IMR-90 (cell line): ENCODE data around the gene TPPP. TPM values are rescaled to one million over a fixed set of nuclear protein-coding genes. Genes with fewer than 3 reads are reported as not detected.
A peak's percentile ranks its signal among the peaks of the same experiment; 100 is the strongest.

Experiments
- ATAC-seq: fragments of 200-7000 bp; cut with Tn5 transposase; 2 replicates; pipeline ENCODE4 v1.9.1; 2020; ENCODE audit warnings: low read depth, mild to moderate bottlenecking, moderate library complexity
- BruUV-seq: library from RNA; stranded (reverse); fragments of 400-500 nt; replicated peaks from 2 replicates; lab custom pipeline; 2021; lab: Mats Ljungman, UMichigan
- CTCF ChIA-PET: fragments of 300-600 bp; formaldehyde crosslinking; extraction: SDS; loops from one replicate; lab custom pipeline; 2021; ENCODE audit warnings: antibody characterized with exemption; lab: Yijun Ruan, JAX
- POLR2A ChIA-PET: fragments of 300-600 bp; sonication (Branson Sonifier 250); formaldehyde crosslinking; loops from one replicate; lab custom pipeline; 2022; ENCODE audit warnings: antibody characterized with exemption; ENCODE audit not compliant: unreplicated experiment; lab: Charles Lee
- DNase-seq: peaks from one replicate; pipeline ENCODE4 v3.0.0; 2013
- H2AFZ ChIP-seq: replicated peaks from 2 replicates; pipeline ENCODE3; 2013; ENCODE audit warnings: low read length, mild to moderate bottlenecking; ENCODE audit not compliant: poor library complexity
- H2AK5ac ChIP-seq: 2 replicates; pipeline ENCODE4 v1.6.1; 2013; ENCODE audit warnings: low read depth, low read length, inconsistent platforms
- H2AK9ac ChIP-seq: replicated peaks from 2 replicates; pipeline ENCODE3; 2013; ENCODE audit warnings: mild to moderate bottlenecking, low read depth, low read length, moderate library complexity; ENCODE audit not compliant: poor library complexity
- H2BK120ac ChIP-seq: 2 replicates; pipeline ENCODE4 v1.6.1; 2013; ENCODE audit warnings: low read depth, low read length, inconsistent platforms
- H2BK15ac ChIP-seq: 3 replicates; pipeline ENCODE4 v1.6.1; 2013; ENCODE audit warnings: low read depth, low read length, inconsistent platforms
- H2BK20ac ChIP-seq: 2 replicates; pipeline ENCODE4 v1.6.1; 2013; ENCODE audit warnings: low read depth, mild to moderate bottlenecking, inconsistent platforms, low read length, moderate library complexity
- H2BK5ac ChIP-seq: 2 replicates; pipeline ENCODE4 v1.6.1; 2013; ENCODE audit warnings: mild to moderate bottlenecking, low read depth, low read length, inconsistent platforms; ENCODE audit not compliant: poor library complexity, severe bottlenecking
- H3K14ac ChIP-seq: replicated peaks from 2 replicates; pipeline ENCODE4 v1.6.1; 2013; ENCODE audit warnings: low read depth, low read length, inconsistent platforms
- H3K18ac ChIP-seq: 2 replicates; pipeline ENCODE4 v1.6.1; 2013; ENCODE audit warnings: low read depth, low read length, control low read depth
- H3K23ac ChIP-seq: 2 replicates; pipeline ENCODE4 v1.6.1; 2013; ENCODE audit warnings: low read depth, low read length, inconsistent platforms
- H3K27ac ChIP-seq: 2 replicates; pipeline ENCODE4 v1.5.1; 2013; ENCODE audit warnings: mild to moderate bottlenecking, control low read depth, low read length; ENCODE audit not compliant: insufficient read depth
- H3K27me3 ChIP-seq: 2 replicates; pipeline ENCODE4 v1.6.1; 2013; ENCODE audit warnings: low read length; ENCODE audit not compliant: control insufficient read depth, insufficient read depth
- H3K36me3 ChIP-seq: 2 replicates; pipeline ENCODE4 v1.6.1; 2013; ENCODE audit warnings: low read length, mixed read lengths; ENCODE audit not compliant: control insufficient read depth, insufficient read depth
- H3K4ac ChIP-seq: 2 replicates; pipeline ENCODE4 v1.6.1; 2013; ENCODE audit warnings: low read depth, low read length, inconsistent platforms
- H3K4me1 ChIP-seq: 2 replicates; pipeline ENCODE4 v1.6.1; 2013; ENCODE audit warnings: low read length, mixed read lengths; ENCODE audit not compliant: control insufficient read depth, insufficient read depth
- H3K4me2 ChIP-seq: 2 replicates; pipeline ENCODE4 v1.6.1; 2013; ENCODE audit warnings: low read depth, mild to moderate bottlenecking, control low read depth, low read length, moderate library complexity
- H3K4me3 ChIP-seq: 2 replicates; pipeline ENCODE4 v1.5.1; 2013; ENCODE audit warnings: low read depth, mild to moderate bottlenecking, control low read depth, low read length, moderate library complexity; ENCODE audit not compliant: insufficient read depth
- H3K56ac ChIP-seq: 2 replicates; pipeline ENCODE4 v1.6.1; 2013; ENCODE audit warnings: low read length, inconsistent platforms; ENCODE audit not compliant: insufficient read depth; ENCODE audit errors: extremely low read depth
- H3K79me1 ChIP-seq, 2 experiments: 2 replicates each; pipeline ENCODE4 v1.6.1; 2013; ENCODE audit warnings: low read length in 2 of 2, inconsistent platforms in 1 of 2, low read depth in 1 of 2
- H3K9ac ChIP-seq: 2 replicates; pipeline ENCODE4 v1.6.1; 2013; ENCODE audit warnings: low read depth, low read length, control low read depth
- H3K9me1 ChIP-seq: 2 replicates; pipeline ENCODE4 v1.6.1; 2013; ENCODE audit warnings: low read length, inconsistent platforms; ENCODE audit not compliant: insufficient read depth
- H3K9me3 ChIP-seq: 2 replicates; pipeline ENCODE4 v1.6.1; 2013; ENCODE audit warnings: low read length; ENCODE audit not compliant: control insufficient read depth, insufficient read depth
- H4K20me1 ChIP-seq: 2 replicates; pipeline ENCODE4 v1.6.1; 2013; ENCODE audit warnings: low read length, inconsistent platforms; ENCODE audit not compliant: insufficient read depth
- H4K5ac ChIP-seq: 2 replicates; pipeline ENCODE4 v1.6.1; 2013; ENCODE audit warnings: mild to moderate bottlenecking, low read depth, low read length, control low read depth
- H4K8ac ChIP-seq, 2 experiments: 2 replicates each; pipeline ENCODE4 v1.6.1; 2013; ENCODE audit warnings: low read depth in 2 of 2, low read length in 2 of 2, control low read depth in 1 of 2, inconsistent platforms in 1 of 2
- H4K91ac ChIP-seq: 2 replicates; pipeline ENCODE4 v1.6.1; 2013; ENCODE audit warnings: low read depth, low read length, inconsistent platforms; ENCODE audit not compliant: insufficient read depth
- RFX5 ChIP-seq: IDR thresholded peaks from 2 replicates; pipeline ENCODE4 v1.8.0; 2012; ENCODE audit warnings: low read depth, mild to moderate bottlenecking, low read length, moderate library complexity
- WGBS, 2 experiments: methylation state at CpG; one replicate each; pipeline versions ENCODE4 v1.1.5 to v1.1.7; 2013; ENCODE audit warnings: missing lambda C conversion rate in 2 of 2; ENCODE audit not compliant: insufficient read length in 1 of 2; ENCODE audit errors: extremely low coverage in 2 of 2; 5-methylcytosine and 5-hydroxymethylcytosine counted together
- dilution Hi-C: fragments of 300-500 bp; cut with HindIII; formaldehyde crosslinking; loops from one replicate; pipeline ENCODE4 v1.14.3; 2018; ENCODE audit warnings: low sequenced_read_pairs; ENCODE audit not compliant: unreplicated experiment
- in situ Hi-C: fragments of 300-500 bp; cut with MboI; formaldehyde crosslinking; loops from 3 replicates; pipeline ENCODE4 v1.14.3; 2019; ENCODE audit warnings: low sequenced_read_pairs, inconsistent platforms, mixed read lengths
- intact Hi-C: fragments of 100-400 bp; cut with micrococcal nuclease; formaldehyde crosslinking; loops from 2 replicates; pipeline ENCODE4 v1.10.0; 2022
- polyA plus RNA-seq, 3 experiments: library from polyadenylated mRNA; depleted of rRNA; stranded (reverse); fragments of >200 nt; gene quantifications; 2 replicates each; pipeline ENCODE4 v1.2.3, GENCODE V29; 2012; ENCODE audit warnings: low replicate concordance in 1 of 3
- total RNA-seq: library from RNA; depleted of rRNA; stranded (reverse); fragments of >200 nt; gene quantifications from 2 replicates; pipeline ENCODE4 v1.2.3, GENCODE V29; 2012
- TF ChIP-seq, protein P1 (sequence below): fragments of 150-350 bp; IDR thresholded peaks from 2 replicates; pipeline ENCODE4 v1.6.1; 2016; ENCODE audit warnings: low read depth, mild to moderate bottlenecking, low read length, moderate library complexity, borderline replicate concordance

Gene TPPP
- total and polyA plus RNA-seq, 2 of the 4 experiments (the other 2 are of a cell fraction), result under 0.01 to 0.07 TPM

DNA sequence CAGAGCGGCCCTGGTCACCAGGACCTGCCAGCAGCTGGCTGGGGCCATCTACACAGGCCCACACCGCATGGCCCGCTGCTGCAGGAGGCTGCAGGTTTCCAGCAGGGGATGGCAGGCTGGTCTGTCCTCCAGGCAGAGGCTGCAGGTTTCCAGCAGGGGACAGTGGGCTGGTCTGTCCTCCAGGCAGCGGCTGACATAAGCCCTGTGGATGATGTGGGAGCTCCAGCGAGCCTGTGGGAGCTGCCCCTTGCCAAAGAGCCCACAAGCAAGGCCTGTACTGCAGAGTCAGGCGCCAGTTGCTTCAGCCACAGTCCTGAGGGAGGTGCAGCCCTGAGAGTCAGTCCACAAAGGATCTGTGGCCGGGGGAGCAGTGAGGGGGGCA is 18.5 kb downstream of the TPPP start:
- dilution Hi-C loops, result no loop called here
- H3K18ac ChIP-seq, result no peak overlapping the region
- intact Hi-C loops, result no loop called here
- H3K9ac ChIP-seq, result no peak overlapping the region
- in situ Hi-C loops, result loop anchor here (5.0 kb wide), 1 partner anchor 228 kb away; no protein-coding TSS in a partner anchor
- H2BK5ac ChIP-seq, result no peak overlapping the region
- ChIA-PET POLR2A (no interaction called here), CTCF (no interaction called here)
- no peak overlapping the region for H3K4ac ChIP-seq
- no peak overlapping the region for H2BK20ac ChIP-seq
- no peak for DNase-seq
- H3K79me1 ChIP-seq, result no peaks in the 10 kb centered on the region
- H3K4me2 ChIP-seq, result no peak overlapping the region
- no peak overlapping the region for H3K23ac ChIP-seq
- no peak overlapping the region for H4K8ac ChIP-seq
- ATAC-seq, result no peak
- H2AFZ ChIP-seq, result no peak overlapping the region
- H3K36me3 ChIP-seq, result no peaks in the 10 kb centered on the region
- H3K4me3 ChIP-seq, result no peak overlapping the region
- BruUV-seq, result no TSS peak
- H2BK120ac ChIP-seq, result no peak overlapping the region
- TF ChIP-seq, protein P1, sequence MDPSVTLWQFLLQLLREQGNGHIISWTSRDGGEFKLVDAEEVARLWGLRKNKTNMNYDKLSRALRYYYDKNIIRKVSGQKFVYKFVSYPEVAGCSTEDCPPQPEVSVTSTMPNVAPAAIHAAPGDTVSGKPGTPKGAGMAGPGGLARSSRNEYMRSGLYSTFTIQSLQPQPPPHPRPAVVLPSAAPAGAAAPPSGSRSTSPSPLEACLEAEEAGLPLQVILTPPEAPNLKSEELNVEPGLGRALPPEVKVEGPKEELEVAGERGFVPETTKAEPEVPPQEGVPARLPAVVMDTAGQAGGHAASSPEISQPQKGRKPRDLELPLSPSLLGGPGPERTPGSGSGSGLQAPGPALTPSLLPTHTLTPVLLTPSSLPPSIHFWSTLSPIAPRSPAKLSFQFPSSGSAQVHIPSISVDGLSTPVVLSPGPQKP, result no peak
- TF ChIP-seq RFX5, result no peak
- WGBS, 2 experiments, result 60% methylated on average over 1 of the region's 7 CpGs; no CpG with 5 or more reads in 1 of the 2 experiments
- H3K27ac ChIP-seq, result no peak overlapping the region
- no peak overlapping the region for H2BK15ac ChIP-seq
- no peak overlapping the region for H3K56ac ChIP-seq
- H3K27me3 ChIP-seq, result peaks cover 15% of the 10 kb centered on the region; the same call in 1 of the 2 replicates
- peak overlapping the region; percentile 42 for H2AK9ac ChIP-seq
- H4K91ac ChIP-seq, result no peak overlapping the region
- no peaks in the 10 kb centered on the region for H3K9me3 ChIP-seq
- H3K4me1 ChIP-seq, result no peaks in the 10 kb centered on the region; the same call in 1 of the 2 replicates
- H3K14ac ChIP-seq, result no peak overlapping the region
- no peaks in the 10 kb centered on the region for H4K20me1 ChIP-seq
- H4K5ac ChIP-seq, result no peak overlapping the region
- no peak overlapping the region for H2AK5ac ChIP-seq
- no peaks in the 10 kb centered on the region for H3K9me1 ChIP-seq
